A172 (cell line): ENCODE results near the gene FAM76A. TPM values are rescaled to one million over a fixed set of nuclear protein-coding genes. Genes with fewer than 3 reads are reported as not detected.
"Not testable (repeated sequence)": the region's sequence is repeated elsewhere in the genome, so short reads cannot be mapped to it uniquely, and the experiment has no call there.

ENCODE experiments used
- DNase-seq: peaks from one replicate; pipeline ENCODE4 v3.0.0-alpha.2; 2015; ENCODE audit warnings: low spot score
- total RNA-seq: library from RNA; depleted of rRNA; stranded (reverse); fragments of >200 nt; shearing (Covaris generic); gene quantifications from 2 replicates; pipeline ENCODE4 v1.2.3, GENCODE V29; 2014

Gene FAM76A
- total RNA-seq, 1 experiment from 2014 or later = 9.4 TPM

DNA sequence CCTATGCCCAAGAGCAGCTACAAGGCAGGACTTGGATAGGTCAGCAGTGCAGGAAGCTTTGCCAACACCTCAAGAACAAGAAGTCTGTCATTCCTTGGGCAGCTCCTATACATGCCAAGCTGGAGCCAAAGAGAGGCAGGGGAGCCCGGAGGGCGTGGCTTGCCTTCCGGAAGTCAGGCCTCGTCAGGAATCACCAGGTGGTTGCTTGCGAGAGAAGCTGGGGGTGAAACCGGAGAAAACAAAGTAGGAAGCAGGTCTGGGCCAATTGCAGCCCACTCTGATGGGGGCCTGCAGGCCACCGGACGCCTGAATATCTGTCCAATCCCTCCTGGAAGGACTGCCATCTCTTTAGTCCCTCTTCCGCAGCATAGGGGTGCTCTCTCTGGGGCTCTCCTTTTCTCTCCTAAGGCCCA, 794 bp upstream of the FAM76A start:
- DNase-seq = peak; percentile 9

- peak; percentile 7 for DNase-seq
Observed at GRCh38 chr1:27726173-27727044, 648 bp downstream of the FAM76A start.

DNA sequence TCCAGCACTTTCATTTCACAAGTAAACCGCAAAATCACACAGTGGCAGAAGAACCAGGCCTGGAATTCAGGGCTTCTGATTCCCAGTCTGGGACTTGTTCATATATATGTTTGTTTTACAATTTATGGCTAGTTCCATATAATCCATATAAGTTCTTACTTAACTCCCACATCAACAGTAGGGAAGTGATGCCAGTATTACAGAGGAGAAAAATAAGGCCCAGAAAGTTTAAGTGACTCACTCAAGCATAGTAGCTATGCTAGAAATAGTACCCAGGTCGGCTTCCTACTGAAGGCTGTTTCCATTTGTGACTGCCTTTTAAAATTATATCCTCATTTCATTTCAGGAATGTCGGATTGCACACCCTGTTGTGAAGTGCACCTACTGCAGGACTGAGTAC, 1.4 kb downstream of the FAM76A start:
- DNase-seq = no peak

GRCh38 chr1:27736252-27736651, 10.5 kb downstream of the FAM76A start:
- no peak for DNase-seq

DNA sequence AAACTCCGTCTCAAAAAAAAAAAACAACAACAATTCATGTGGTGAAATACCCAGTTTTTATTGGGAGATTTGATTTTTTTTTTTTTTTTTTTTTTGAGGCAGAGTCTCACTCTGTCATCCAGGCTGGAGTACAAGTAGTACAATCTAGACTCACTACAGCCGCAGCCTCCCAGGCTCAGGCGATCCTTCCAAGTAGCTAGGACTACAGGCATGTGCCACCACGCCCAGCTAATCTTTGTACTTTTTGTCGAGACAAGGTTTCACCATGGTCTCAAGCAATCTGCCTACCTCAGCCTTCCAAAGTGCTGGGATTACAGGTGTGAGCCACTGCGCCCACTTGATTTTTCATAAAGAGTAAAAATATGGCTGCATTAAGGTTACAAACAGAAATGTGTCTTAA, 15.4 kb downstream of the FAM76A start:
- no peak for DNase-seq

GRCh38 chr1:27744556-27744955, 18.8 kb downstream of the FAM76A start:
- no peak for DNase-seq

DNA sequence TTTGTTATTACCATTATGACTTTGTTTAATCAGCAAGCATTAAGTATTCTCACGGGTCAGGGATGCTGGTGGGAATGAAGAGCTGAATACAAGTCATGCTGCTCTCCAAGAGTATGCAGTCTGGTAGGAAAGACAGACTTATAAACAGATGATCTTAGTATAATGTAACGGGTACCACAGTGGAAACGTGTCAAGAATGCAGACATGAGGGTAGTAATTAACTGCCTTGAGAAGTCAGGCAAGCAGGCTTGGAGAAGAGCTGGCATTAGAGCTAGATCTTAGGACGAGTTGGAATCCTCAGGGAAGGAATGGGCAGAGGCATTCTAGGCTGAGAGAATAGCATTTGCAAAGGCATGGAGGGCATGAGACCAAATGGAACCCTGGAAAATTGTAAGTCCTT, 19.7 kb downstream of the FAM76A start:
- DNase-seq = no peak

- DNase-seq = no peak
Observed at GRCh38 chr1:27752360-27752759, 26.6 kb downstream of the FAM76A start.

DNA sequence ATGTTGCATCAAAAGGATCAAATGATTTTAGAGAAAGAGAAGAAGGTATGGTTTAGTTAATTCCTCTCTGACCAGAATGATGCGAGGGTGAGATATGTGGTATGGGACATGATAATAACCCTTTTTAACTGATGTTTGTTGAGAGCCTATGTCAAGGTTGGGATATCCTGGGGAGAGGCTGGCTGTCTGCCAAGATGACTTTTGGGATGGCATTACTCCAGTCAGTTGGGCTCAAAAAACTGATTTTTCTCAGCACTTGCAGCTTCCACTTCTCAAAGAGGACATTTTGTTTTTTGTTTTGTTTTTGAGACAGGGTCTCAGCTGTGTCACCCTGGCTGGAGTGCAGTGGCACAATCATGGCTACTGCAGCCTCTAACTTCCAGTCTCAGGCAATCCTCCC, 29.5 kb downstream of the FAM76A start:
- no peak for DNase-seq

GRCh38 chr1:27755865-27756264, 30.1 kb downstream of the FAM76A start:
- DNase-seq = no peak

- DNase-seq = no peak
Observed at GRCh38 chr1:27759236-27759635, 33.5 kb downstream of the FAM76A start.

DNA sequence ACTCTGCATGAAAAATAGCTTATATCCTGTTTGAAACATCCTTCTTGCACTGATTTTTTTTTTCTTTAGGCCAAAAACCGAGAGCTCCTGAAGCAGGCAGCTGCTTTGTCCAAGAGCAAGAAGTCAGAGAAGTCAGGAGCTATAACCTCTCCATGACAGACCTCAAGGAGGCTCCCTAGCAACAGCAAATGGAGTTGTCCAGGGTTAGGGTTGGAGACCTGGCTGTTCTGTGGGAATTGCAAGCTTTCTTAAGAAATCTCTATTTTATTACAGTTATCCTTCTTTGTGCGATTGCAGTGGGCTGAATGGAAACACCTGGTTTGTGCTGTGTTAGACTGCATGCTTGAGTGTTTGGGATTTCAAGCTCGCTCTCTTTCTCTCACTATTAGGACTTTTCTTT, 34.7 kb downstream of the FAM76A start:
- no peak for DNase-seq

GRCh38 chr1:27762033-27762432, 36.3 kb downstream of the FAM76A start:
- no peak for DNase-seq

DNA sequence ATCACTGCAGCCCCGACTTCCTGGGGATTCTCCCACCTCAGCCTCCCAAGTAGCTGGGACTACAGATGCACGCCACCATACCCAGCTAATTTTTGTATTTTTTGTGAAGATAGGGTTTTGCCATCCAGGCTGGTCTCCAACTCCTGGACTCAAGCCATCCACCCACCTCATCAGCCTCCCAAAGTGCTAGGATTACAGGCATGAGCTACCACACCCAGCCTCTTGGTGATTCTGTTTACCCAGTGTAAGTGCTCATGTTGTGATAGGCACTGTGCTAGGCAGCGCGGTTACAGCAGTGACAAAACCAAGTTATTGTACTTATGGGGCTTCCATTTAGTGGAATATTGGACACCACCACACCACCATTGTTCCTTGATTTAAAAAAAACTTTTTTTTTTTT, 37.6 kb downstream of the FAM76A start:
- DNase-seq = no peak

GRCh38 chr1:27770293-27770830, 44.6 kb downstream of the FAM76A start:
- DNase-seq = no peak

GRCh38 chr1:27772036-27772931, 46.5 kb downstream of the FAM76A start:
- DNase-seq = no peak

DNA sequence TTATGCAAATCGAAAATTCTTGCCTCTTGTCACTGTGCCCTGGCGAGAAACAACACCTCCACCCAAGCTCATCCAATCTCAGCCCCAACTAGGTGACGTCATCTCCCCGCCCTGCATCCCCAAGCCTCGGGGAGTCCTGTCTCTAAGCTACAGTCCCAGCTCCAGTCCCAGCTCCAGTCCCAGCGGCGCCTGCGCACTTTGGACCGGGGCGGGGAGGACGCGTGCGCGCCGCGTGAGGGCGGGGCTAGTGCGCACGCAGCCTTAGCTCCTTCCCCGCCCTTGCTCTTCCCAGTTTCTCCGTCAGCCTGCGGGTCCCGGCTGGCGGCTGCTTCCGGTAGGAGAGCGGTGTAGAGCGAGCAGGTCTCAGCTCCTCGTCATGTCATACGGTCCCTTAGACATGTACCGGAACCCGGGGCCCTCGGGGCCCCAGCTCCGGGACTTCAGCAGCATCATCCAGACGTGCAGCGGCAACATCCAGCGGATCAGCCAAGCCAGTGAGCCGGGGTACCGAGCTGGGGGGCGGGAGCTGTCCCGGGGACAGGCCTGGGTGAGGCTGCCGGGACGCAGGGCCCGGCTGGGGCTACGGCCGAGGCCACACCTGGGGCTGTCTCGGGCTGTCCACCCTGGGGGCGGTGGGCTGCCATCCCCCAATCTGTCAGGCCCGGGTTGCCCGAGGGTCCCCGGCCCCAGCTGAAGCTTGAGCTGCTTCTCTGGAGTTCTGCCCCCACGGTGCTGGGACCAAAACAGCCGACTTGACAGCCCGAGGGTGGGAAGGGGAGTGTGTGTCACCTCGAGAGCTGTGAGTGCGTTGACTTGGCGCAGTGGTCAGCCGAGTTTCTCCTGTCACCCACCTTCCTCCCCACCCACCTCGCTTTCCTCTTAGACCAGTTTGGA, 47.4 kb downstream of the FAM76A start, which contains the start of gene STX12:
Gene STX12 (plus strand): TSS at position 288 of the 894 bp plus-strand sequence. CDS start 89 bp downstream, at position 377.
- DNase-seq = peak; percentile 94

- no peak for DNase-seq
Observed at GRCh38 chr1:27773826-27774445, 48.2 kb downstream of the FAM76A start.

DNA sequence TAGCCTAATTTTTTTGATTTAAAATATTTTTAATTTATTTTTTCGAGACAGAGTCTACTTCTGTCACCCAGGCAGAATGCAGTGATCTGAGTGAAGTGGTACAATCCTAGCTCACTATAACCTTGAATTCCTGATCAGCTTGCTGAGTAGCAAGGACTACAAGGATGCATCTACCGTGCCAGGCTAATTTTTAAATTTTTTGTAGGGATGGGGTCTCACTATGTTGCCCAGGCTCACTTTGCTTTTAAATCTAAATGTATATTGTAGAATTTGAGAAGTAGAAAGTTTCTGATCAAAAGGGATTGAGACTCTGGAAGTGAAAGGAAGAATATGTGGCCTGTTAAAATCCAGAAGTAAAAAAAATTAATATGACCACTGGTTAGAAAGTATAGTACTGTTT, 48.9 kb downstream of the FAM76A start:
- DNase-seq = no peak

DNA sequence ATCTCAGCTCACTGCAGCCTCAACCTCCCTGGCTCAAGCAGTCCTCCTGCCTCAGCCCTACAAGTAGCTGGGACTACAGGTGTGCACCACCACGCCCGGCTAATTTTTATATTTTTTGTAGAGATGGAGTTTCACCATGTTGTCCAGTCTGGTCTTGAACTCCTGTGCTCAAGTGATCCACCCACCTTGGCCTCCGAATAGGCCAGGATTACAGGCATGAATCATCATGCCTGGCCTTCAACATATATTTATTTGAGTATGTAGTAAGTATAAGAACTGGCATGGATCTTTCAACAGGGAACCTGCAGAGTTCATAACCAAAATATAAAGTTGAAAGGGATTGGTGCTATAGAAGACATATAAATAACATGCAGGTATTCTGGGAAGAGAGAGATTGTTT, 49.6 kb downstream of the FAM76A start:
- not testable (repeated sequence) for DNase-seq

GRCh38 chr1:27776276-27776675, 50.5 kb downstream of the FAM76A start:
- DNase-seq = not testable (repeated sequence)
